Fibroblast of skin of left biceps (primary cell): Measurements from ENCODE around the gene CNTNAP2.

Experiments used
- DNase-seq, 2 experiments: peaks; one replicate each; pipeline ENCODE4 v3.0.0-alpha.2; 2013; ENCODE audit warnings: low read depth in 2 of 2

Gene CNTNAP2

DNA sequence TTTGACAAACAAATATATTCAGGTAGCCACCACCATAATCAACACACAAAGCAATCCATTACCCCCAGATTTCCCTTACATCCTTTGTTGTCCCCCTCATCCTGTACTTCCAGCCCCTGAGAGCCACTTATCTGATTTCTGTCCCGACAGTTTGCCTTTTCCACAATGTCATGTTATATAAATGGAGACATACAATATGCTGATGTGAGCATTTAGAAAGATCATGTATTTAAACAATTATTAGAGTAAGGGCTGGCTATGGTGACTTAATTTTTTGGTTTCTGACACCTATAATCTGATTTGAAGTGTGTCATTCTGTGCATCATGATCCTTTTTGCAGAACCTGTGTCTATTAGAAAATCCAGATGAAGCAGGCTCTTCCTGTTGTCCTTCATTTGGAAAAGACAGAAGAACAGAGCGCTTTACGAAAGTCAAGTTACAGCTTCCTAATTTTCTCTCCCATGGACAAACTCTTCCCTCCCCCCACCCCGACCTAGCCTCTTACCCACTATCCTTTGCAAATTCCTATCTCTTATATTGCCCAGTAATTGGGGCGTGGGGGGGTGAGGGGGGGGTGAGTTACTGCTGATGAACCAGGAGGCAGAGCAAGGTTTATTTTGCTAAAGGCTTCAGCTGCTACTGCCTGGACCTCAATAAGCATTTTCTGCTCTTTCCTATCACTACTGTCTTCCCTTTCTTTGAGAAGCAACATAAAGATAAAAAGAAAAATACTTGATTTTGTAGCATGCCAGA, 2221.6 kb downstream of the CNTNAP2 start:
- DNase-seq, result no peak

DNA sequence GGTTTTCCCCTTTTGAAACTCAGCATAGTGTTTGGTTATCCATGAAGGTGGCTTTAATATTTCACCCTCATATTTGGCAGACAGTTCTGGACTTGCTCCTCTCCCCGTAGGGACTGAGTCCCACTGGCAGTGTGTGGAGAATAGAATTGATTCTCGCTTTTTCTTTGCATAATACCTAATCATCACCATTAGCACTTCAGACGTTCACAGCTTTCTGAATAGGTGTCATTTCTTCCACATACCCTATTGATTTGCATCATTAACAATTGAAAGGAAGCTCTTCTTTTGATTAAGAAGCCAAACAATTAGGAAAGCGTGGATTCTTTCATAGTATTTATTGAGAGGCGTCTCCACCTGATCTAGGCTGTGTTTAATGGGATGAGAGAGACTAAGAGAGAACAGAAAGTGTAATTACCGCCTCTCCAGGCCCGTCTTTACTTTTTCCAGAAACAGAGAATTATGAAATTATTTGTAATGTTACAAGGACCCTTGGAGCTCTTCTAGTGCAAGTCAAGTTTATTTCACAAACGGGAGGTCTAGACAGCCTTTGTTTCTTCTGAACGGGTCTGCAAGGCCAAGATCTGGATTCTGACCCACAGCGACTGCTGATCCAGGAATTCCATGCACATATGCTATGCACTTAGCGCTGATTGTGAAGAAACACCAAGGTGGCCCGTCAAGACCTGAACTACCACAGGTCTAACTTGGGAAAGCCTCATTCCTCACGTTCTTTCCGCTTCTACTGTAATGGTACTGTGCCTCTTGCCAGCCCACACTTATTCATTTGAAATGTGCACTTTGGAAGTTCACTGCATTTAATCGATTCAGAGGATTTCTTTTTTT, 2224.1 kb downstream of the CNTNAP2 start:
- DNase-seq, result no peak

DNA sequence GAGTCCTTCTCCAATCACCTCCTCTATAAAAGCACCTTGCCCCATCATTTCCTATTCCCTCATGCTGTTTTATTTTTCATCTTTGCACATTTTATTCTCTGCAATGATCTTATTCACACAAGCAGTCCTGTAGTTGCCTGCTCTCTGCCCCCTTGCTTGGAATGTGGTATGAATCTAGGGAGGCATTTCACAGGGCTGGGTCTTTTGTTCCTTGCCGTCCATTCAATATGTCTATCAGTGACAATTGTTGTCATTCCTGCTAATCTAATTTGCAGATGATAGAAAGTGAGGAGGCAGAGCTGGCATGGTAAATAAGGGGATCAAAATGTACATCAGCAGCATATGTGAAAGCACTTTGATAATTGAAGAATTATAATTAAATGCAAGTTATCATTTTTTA, 2227.8 kb downstream of the CNTNAP2 start:
- no peak for DNase-seq

DNA sequence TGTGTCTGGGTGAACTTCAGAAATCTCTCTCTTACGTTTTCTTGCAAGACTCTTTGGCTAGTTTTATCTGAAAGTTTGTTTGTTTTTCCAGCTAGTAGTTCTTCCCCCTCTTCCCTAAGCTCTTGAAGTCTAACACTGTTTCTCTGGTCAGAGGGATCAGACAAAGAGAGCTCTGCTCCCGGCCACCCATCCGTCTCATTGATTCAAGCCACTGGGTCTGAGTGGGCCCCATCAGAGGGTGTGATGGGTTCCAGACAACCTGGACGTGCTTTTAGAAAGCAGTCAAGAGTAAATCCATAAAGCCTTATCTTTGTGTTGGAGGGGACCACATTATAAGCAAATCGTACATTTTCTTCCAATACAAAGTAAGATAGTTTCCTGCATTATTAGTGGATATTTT, 2231.4 kb downstream of the CNTNAP2 start:
- no peak for DNase-seq

DNA sequence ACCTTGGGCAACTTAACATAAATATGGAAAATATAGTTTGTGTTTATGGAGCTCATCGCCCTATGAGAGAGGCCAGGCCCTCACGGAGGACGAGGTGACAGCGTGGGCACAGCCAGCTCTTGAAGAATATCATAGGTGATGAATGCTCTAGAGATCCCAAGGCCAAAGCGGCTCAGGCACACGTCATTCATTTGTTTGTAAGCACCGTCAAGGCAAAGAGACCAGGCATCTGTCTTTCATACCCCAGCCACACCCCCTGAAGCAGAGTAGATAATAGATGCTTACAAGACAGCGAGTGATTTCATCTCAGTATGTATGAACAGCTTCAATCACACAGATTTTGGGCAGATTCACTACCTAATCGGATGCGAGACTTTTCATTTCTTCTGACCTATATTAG, 2231.9 kb downstream of the CNTNAP2 start:
- DNase-seq, result no peak

DNA sequence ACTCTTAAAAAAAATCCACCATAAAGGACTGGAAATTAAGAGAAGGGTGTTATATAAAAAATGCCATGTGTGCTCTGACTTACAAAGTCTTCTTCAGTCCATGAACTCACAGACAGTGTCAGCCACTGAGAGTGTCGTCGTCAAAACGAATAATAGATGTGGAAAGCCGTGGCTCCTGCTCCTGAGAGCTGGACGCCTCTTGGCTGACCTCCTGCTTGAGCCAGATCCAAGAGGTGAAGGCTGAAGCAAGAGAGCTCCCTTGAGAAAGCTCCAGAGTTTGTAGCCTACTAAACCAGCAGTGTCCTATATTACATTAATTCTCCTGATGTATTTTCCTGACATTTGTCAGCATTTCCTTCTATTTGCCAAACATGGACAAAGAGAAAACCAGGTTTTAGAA, 2239.7 kb downstream of the CNTNAP2 start:
- DNase-seq, result no peak

DNA sequence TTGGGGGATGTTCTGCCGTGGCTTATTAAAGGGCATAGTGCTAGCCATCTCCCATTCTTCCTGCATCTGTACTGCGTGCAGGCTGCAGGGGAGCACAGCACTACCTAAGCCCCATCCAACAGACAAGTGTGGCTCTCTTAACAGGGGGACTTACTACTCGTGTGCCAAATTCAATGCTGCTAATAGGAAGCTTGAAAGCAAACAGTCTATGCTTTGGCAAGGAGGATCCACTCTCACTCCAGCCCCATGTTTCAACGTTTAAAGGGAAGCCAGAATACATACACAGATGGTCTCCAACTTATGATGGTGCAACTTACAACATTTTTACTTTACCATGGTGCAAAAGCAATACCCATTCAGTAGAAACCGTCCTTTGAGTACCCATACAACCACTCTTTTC, 2245.9 kb downstream of the CNTNAP2 start:
- no peak for DNase-seq

DNA sequence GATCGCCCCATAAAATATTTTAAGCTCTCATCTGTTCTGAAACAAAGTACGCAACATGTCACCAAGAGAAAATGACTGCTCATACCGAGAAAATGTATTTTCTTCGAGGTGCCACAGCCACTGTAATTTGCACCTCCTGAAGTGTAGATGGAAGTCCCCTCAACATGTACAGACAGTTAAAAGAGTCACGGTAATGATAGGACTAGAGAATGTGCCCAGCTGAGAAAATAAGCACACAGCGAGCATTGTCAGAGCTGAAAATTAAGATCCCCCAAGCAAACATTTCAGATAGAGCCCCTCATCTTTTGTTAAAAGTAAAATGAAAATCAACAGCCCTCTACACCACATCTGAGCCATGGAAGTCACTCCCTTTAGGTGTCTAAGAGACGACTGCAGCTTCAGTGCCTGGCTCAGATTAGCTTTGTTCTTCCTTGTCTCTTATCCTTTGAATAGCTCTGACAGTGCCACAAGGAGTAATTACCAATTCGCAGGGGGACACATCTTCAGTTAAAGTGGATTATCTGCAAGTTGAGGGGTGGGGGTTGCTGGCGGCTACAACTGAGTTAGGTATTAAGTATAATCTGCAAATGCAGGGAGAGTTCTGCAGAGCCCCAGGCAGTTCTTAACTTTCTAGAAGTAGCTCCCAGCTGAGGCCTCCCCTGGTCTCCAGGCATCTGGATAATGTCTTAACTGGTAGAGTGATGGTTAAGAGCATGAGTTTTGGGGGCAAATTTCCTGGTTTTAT, 2251.3 kb downstream of the CNTNAP2 start:
- no peak for DNase-seq

DNA sequence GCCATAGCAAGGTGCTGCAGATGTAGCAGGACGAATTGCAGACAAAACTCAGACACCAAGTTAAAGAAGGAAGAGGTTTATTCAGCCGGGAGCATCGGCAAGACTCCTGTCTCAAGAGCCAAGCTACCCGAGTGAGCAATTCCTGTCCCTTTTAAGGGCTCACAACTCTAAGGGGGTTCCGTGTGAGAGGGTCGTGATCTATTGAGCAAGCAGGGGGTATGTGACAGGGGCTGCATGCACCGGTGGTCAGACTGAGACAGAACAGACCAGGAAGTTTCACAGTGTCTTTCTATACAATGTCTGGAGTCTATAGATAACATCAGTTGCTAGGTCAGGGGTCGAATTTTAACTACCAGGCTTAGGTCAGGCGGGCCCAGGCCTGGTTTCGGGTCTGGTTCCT, 2252.0 kb downstream of the CNTNAP2 start:
- DNase-seq, result no peak

DNA sequence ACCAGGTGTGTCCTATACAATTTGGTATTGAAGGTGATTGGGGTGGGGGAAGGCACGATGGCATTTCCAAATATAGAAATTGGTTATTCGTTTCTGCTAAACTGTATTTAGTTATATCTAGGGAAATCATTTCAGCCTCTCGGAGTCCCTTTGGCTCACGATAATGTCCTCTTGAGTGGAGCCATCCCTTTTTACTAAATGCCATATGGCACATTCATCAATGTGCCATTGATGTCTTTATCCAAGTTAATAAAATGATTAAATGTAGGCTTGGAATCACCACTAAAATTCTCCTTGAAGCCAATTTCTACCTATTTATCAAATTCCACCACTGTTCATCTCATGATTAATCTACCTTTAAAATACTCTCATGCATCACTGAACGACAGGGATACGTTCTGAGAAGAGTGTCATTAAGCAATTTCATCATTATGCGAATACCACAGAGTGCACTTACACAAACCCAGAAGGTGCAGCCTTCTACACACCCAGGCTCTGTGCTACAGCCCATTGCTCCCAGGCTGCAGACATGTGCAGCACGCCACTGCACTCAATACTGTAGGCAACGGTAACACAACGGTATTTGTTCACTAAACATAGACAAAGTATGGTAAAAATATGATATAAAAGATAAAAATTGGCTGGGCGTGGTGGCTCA, 2254.8 kb downstream of the CNTNAP2 start:
- no peak for DNase-seq

DNA sequence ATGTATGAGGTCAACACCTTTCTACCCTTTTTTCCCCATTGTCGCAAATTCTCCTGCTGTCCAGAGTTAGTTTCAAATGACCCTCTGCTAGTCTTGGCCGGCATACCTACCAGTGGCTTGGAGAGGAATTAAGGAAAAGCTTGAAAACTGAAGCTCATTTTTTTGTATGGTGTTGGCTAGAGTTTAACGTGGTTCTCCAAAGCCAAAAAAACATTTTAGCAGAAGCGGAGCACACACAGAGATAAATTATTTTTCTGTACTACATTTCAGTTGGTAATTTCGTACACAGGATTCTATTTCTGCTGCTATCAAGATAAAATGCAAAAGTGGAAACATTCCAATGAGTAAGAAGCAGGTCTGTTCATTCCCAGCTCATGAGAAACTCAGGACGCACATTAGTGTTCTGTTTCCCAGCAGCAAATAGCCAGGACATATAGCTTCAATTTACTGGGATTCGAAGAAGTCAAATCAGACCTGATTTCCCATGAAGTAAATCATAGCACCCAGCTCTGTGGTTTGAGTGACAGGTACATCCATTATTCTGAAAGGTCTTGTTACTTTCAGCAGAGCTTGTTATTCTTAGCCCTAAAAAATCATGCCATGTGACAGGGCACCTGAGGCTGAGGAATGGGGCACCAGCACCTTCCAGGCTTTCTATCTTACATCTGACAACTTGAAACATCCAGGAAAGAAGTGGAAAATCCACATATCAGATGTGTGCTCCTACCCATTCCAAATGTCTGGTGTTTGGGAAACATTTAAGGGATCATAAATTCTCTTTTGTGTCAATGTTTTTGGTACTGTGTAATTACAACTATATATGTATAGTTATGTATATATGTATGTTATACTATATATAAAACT, 2258.0 kb downstream of the CNTNAP2 start:
- DNase-seq, result no peak

DNA sequence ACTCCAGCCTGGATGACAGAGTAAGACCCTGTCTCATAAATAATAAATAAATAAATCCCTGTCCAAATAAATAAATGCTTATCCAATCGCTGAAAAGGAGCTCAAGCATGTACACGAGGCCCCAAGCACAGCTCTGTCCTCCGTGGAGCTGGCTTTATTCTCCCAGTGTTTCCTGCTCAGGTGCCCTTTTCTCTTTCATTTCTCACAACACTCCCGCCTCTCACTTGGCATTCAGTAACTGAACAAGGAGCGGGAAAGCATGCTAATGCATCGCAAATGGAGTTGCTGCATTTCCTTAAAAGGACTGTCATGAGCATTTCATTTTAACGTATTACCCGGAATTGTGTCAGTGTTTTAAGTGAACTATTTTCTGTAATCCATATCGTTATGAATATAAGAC, 2263.1 kb downstream of the CNTNAP2 start:
- no peak for DNase-seq

DNA sequence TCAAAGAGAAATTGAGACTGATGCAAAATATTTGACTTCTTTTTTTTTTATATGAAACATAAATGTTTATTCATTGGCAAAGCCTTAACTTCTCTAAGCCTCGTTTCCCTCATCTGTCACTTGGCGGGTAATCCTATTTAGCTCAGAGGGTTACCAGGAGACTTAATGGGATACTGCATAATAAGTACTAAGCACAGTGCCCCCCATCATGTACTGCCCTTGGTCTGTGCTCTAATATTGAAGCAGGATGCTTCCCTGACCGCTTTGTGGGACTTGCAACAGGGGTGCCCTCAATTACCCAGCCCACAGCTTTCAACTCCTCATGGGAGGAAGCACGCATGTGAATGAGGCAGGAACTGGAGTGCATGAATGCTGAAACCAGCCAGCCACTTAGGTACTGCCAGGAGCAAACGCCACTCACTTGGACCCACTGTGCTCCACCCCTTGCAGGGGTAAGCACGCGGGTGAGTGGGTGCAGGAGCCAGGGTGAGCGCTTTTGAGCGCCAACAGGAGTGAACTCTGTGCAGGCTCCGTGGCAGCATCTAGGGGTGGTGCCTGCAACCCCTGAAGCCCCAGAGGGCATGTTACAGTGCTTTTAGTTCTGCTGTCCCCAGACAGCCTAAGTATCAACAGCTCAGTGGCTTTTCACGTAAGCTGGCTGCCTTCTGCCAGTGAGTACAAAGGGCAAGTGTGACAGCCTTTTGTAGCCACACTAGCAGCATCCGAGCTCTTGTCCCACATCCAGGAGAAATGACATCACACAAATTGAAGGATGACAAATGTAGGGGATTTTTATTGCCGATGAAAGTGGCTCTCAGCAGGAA, 2264.2 kb downstream of the CNTNAP2 start:
- no peak for DNase-seq

DNA sequence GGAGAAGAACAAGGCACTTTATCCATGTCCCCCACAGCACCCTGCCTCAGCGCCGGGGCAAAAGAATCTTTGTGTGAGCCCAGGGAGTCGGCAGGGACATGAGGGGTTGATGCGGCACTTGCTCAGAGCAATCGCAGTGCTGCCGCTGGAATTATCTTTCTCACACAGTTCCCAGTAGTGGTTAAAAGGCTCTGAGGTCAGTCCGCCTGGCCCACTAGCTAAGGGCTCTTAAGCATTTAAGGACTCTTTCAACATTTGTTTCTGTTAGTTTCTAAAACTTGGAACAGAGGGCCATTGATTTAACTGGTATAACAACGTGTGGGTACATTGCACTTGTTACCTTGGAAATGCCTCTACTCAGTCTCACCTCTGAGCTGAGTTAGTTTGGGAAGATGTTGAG, 2266.0 kb downstream of the CNTNAP2 start:
- no peak for DNase-seq

DNA sequence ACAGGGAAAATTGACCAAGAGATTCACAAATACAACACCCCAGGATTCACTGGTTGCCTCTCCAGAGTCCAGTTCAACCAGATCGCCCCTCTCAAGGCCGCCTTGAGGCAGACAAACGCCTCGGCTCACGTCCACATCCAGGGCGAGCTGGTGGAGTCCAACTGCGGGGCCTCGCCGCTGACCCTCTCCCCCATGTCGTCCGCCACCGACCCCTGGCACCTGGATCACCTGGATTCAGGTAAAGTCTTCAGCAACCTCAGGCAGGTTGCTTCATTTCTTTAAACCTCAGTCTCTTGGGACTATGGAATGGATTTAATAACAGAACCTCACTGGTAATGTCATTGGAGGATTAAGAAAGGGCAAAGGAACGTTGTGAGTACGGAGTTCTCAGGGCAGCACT, 2267.1 kb downstream of the CNTNAP2 start:
- no peak for DNase-seq

DNA sequence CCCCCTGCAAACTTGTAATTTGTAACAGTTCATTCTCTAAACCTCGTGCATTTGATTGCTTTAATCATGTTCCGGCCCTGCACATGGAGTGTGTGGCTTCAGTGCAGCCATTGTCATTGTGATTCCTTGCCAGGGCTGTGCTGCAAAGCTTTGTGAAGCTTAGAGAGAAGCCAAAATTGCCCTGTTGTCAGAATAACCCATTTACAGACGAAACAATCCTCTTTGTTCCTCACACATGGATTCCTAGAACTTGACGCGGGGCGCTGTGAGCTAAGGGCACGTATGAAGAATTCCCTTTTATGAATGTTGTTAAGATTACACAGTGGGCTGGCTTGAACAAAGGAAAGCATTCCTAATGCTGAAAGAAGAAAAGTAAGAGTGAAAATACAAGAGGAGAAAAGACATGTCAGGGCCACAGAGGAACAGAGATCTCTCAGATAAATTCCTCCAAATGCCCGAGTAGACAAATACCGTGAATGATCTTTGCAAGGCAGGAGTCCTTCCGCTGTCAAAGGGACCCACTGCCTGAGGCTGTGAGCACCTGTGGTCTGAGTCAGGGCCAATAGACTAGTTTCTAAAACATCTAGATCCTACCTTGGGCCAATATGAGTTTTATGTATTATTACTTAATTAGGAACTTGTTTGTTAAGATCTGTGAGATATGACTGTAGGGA, 2268.5 kb downstream of the CNTNAP2 start:
- DNase-seq, result no peak

DNA sequence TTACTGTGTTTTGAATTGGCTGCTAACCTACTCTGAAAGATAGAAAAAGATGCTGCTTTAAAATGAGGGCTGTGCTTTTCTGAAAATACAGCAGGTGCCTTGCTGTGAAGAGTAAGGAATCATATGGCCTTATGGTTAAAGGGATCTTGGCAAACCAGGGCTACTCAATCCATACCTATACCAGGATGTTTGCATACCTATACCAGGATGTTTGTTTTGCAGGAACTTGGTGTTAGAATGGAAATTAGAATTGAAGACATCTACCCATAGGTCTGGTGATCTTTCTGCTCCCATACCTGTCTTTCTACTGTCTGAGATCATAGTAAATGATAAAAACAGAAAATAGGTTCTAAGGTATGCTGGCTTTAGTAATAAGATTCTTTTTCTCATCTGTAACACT, 2273.8 kb downstream of the CNTNAP2 start:
- no peak for DNase-seq

DNA sequence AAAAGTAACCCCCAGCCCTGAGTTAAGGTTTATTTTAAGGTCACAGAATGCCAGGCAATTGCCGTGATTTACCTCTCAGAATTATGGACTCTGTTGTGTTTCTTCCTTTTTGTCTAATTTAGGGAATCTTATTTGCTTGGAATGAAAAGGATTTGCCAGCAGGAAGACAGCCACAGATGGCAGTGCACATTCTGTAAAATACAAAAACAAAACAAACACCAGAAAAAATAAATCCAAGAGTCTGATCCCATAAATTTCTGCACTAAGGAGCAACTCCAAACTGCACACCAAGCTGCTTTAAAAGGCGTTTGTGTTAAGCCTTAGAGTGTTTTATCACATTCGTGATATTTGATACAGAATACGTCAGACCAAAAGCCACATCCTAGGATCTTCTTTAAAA, 2275.0 kb downstream of the CNTNAP2 start:
- DNase-seq, result no peak

DNA sequence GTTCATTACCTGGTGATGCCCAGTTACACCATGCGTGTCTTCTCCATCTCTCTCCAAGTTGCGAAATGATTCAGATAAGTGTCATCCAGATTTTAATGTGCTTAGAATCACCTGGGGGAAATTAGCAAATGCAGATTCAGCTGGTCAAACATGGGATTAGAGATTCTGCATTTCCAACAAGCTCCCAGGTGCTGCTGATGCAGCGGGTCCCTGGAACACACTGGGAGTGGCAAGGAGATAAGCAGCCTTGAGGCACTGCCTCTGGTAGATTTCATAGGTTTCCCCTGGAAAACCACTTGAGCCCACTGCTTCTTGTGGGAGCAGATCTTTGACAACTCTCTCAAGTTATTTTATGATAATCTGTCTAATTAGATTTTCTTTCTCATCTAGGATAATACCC, 2278.0 kb downstream of the CNTNAP2 start:
- DNase-seq, result no peak

DNA sequence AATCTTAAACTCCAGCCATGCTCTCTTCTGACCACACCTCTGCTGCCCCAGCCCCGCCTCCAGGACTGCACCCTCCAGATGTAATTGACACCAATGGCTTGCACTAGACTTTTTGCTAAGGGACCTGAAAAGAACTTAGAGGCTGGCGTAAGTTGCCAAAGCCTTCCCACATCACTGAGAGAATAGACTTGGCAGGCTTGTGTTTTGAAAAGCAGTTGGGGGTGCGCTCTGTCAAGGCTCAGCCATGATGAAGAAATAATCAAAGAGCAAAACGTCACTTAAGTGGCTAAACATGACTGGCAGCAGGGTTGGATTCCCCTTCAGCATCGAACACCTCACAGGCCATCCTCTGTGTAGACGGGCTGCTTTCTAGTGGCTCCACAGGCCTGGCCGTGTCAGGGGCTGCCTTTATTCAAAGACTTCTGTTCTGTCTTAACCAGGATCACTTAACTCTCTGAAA, 2278.8 kb downstream of the CNTNAP2 start:
- no peak for DNase-seq
